ENCODE results near the gene GRID1. TPM values are rescaled to one million over a fixed set of nuclear protein-coding genes. Genes with fewer than 3 reads are reported as not detected.

GRID1 gene
- total RNA-seq, 1 experiment from 2014 or later: 0.37 TPM

- TF ChIP-seq ATF2 (CRISPR knock-in tag; IDR thresholded peaks at IDR 0.05; ENCODE audit: borderline replicate concordance, low read depth) (no peak), SMAD3 (CRISPR knock-in tag; IDR thresholded peaks at IDR 0.05; ENCODE audit: borderline replicate concordance) (no peak)
- TF ChIP-seq, protein P1, sequence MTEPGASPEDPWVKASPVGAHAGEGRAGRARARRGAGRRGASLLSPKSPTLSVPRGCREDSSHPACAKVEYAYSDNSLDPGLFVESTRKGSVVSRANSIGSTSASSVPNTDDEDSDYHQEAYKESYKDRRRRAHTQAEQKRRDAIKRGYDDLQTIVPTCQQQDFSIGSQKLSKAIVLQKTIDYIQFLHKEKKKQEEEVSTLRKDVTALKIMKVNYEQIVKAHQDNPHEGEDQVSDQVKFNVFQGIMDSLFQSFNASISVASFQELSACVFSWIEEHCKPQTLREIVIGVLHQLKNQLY (CRISPR knock-in tag; IDR thresholded peaks at IDR 0.05): no peak
Observed at GRCh38 chr10:85851934-85852333, 514.7 kb downstream of the GRID1 start (continued).

DNA sequence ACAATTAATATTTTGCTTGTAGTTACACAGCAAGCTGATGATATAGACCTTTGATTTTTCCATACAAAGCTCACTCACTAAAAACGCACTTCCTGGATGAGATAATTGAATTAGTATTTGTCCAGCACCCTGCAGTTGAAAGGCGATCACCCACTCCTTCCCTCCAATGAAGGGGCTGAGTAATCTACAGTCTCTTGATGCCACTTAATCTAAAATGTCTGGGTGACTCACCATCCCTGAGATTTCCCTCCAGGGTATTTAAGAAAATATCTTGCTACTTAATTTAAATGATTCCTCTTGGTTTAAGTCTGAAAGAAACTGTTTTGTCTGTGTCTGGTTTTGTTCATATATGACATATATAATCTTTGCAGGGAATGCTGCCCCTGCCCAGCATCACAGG is 515.3 kb downstream of the GRID1 start:
- H3K27me3 Mint-ChIP-seq (ENCODE audit: low read depth): no peaks in the 10 kb centered on the region
- no peak overlapping the region for H3K27ac Mint-ChIP-seq

GRCh38 chr10:85850736-85851135 is 515.9 kb downstream of the GRID1 start:
- DNase-seq (ENCODE audit: low spot score): no peak
- no peak for TF ChIP-seq FOXP4 (CRISPR knock-in tag; IDR thresholded peaks at IDR 0.05)
- TF ChIP-seq TEAD1 (CRISPR knock-in tag; IDR thresholded peaks at IDR 0.05): no peak
- no peak for TF ChIP-seq NR1H2 (CRISPR knock-in tag; IDR thresholded peaks at IDR 0.05)
- no peak for TF ChIP-seq GRHL2 (CRISPR knock-in tag; IDR thresholded peaks at IDR 0.05; ENCODE audit: insufficient replicate concordance, severe bottlenecking)
- no peak for TF ChIP-seq MXD4 (CRISPR knock-in tag; IDR thresholded peaks at IDR 0.05; ENCODE audit: borderline replicate concordance)
- no peak for TF ChIP-seq SOX15 (CRISPR knock-in tag; IDR thresholded peaks at IDR 0.05)
- no peak for TF ChIP-seq ZNF121 (CRISPR knock-in tag; IDR thresholded peaks at IDR 0.05)
- TF ChIP-seq CREM (CRISPR knock-in tag; IDR thresholded peaks at IDR 0.05): no peak
- TF ChIP-seq RORB (CRISPR knock-in tag; IDR thresholded peaks at IDR 0.05): no peak
- no peak overlapping the region for H3K27ac Mint-ChIP-seq
- CTCF ChIA-PET: interaction anchor here (1.2 kb wide), 1 partner anchor 125 kb away, joined by 3 read pairs; no protein-coding TSS in a partner anchor
- no peaks in the 10 kb centered on the region for H3K36me3 Mint-ChIP-seq
- peaks cover 18% of the 10 kb centered on the region for H3K9me3 Mint-ChIP-seq
- POLR2A ChIA-PET: no interaction called here
- no peak for ATAC-seq
- no peak overlapping the region for H3K4me3 Mint-ChIP-seq
- no peaks in the 10 kb centered on the region; the same call in 1 of the 2 replicates for H3K4me1 Mint-ChIP-seq
- H3K27me3 Mint-ChIP-seq (ENCODE audit: low read depth): no peaks in the 10 kb centered on the region

More for the DNA sequence above, 515.3 kb downstream of the GRID1 start:
- no peak for DNase-seq (ENCODE audit: low spot score)
- Mint-ChIP-seq H3K4me1 (no peaks in the 10 kb centered on the region; the same call in 1 of the 2 replicates), H3K36me3 (no peaks in the 10 kb centered on the region), H3K9me3 (peaks cover 18% of the 10 kb centered on the region), H3K4me3 (no peak overlapping the region)
- ChIA-PET POLR2A (no interaction called here), CTCF (interaction anchor here (1.2 kb wide), 1 partner anchor 125 kb away, joined by 3 read pairs; no protein-coding TSS in a partner anchor)
- TF ChIP-seq ZNF121 (CRISPR knock-in tag; IDR thresholded peaks at IDR 0.05) (no peak), ESRRA (CRISPR knock-in tag; IDR thresholded peaks at IDR 0.05; ENCODE audit: borderline replicate concordance) (no peak), JUN (CRISPR knock-in tag; IDR thresholded peaks at IDR 0.05) (no peak), RELA (CRISPR knock-in tag; IDR thresholded peaks at IDR 0.05; ENCODE audit: borderline replicate concordance) (no peak), ATF3 (CRISPR knock-in tag; conservative IDR thresholded peaks at IDR 0.05) (no peak), ZNF416 (CRISPR knock-in tag; IDR thresholded peaks at IDR 0.05) (no peak), ZNF512 (CRISPR knock-in tag; IDR thresholded peaks at IDR 0.05; ENCODE audit: borderline replicate concordance) (no peak), CTCF (IDR thresholded peaks at IDR 0.05) (no peak; the same call in 1 of the 2 replicates)
- TF ChIP-seq, protein P2, sequence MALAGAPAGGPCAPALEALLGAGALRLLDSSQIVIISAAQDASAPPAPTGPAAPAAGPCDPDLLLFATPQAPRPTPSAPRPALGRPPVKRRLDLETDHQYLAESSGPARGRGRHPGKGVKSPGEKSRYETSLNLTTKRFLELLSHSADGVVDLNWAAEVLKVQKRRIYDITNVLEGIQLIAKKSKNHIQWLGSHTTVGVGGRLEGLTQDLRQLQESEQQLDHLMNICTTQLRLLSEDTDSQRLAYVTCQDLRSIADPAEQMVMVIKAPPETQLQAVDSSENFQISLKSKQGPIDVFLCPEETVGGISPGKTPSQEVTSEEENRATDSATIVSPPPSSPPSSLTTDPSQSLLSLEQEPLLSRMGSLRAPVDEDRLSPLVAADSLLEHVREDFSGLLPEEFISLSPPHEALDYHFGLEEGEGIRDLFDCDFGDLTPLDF (CRISPR knock-in tag; IDR thresholded peaks at IDR 0.05): no peak
- ATAC-seq: no peak

Data from WTC11 (cell line).